ENCODE results near the gene SPR. TPM values are rescaled to one million over a fixed set of nuclear protein-coding genes. Genes with fewer than 3 reads are reported as not detected.

Gene SPR
- total and polyA plus RNA-seq, 2 experiments from 2014 or later: 13.2 to 21.7 TPM

GRCh38 chr2:72937356-72937669 lies 50.1 kb downstream of the SPR start:
- H3K27me3 ChIP-seq: peaks cover 98% of the 10 kb centered on the region
- no peak overlapping the region for H3K27ac ChIP-seq
- no peak for DNase-seq (ENCODE audit: low read depth in 1 of 2, low spot score in 1 of 2)
- no peak for TF ChIP-seq CTCF (IDR thresholded peaks at IDR 0.05; ENCODE audit: low read depth, low read length)
- H3K4me3 ChIP-seq: no peak overlapping the region
- no peaks in the 10 kb centered on the region for H3K4me1 ChIP-seq (ENCODE audit: low read depth)
- no peaks in the 10 kb centered on the region for H3K9me3 ChIP-seq (ENCODE audit: low read depth)
- H3K36me3 ChIP-seq: no peaks in the 10 kb centered on the region

GRCh38 chr2:72938455-72938854 lies 51.2 kb downstream of the SPR start:
- Histone ChIP-seq H3K9me3 (ENCODE audit: low read depth) (no peaks in the 10 kb centered on the region), H3K4me1 (ENCODE audit: low read depth) (no peaks in the 10 kb centered on the region), H3K36me3 (no peaks in the 10 kb centered on the region), H3K4me3 (no peak overlapping the region), H3K27me3 (peaks cover 96% of the 10 kb centered on the region), H3K27ac (no peak overlapping the region)
- no peak for DNase-seq (ENCODE audit: low read depth in 1 of 2, low spot score in 1 of 2)
- TF ChIP-seq CTCF (IDR thresholded peaks at IDR 0.05; ENCODE audit: low read depth, low read length): no peak

GRCh38 chr2:72940361-72940760 lies 53.2 kb downstream of the SPR start:
- H3K4me1 ChIP-seq (ENCODE audit: low read depth): no peaks in the 10 kb centered on the region
- no peaks in the 10 kb centered on the region for H3K36me3 ChIP-seq
- TF ChIP-seq CTCF (IDR thresholded peaks at IDR 0.05; ENCODE audit: low read depth, low read length): no peak
- H3K9me3 ChIP-seq (ENCODE audit: low read depth): no peaks in the 10 kb centered on the region
- peaks cover 96% of the 10 kb centered on the region for H3K27me3 ChIP-seq
- no peak overlapping the region for H3K27ac ChIP-seq
- H3K4me3 ChIP-seq: no peak overlapping the region
- DNase-seq (ENCODE audit: low read depth in 1 of 2, low spot score in 1 of 2): no peak

GRCh38 chr2:72940786-72941185 lies 53.6 kb downstream of the SPR start:
- peak in 1 of 2 donors; percentile 51 for DNase-seq (ENCODE audit: low read depth in 1 of 2, low spot score in 1 of 2)

More at GRCh38 chr2:72940786-72941185, 53.6 kb downstream of the SPR start:
- no peak for TF ChIP-seq CTCF (IDR thresholded peaks at IDR 0.05; ENCODE audit: low read depth, low read length)
- no peak overlapping the region for H3K4me3 ChIP-seq
- no peak overlapping the region for H3K27ac ChIP-seq
- peaks cover 95% of the 10 kb centered on the region for H3K27me3 ChIP-seq
- no peaks in the 10 kb centered on the region for H3K4me1 ChIP-seq (ENCODE audit: low read depth)
- H3K9me3 ChIP-seq (ENCODE audit: low read depth): no peaks in the 10 kb centered on the region
- H3K36me3 ChIP-seq: no peaks in the 10 kb centered on the region

Other genes starting within 250 kb of the SPR start
- 23.9 and 42.8 TPM in 2 replicates for gene EXOC6B, start 61.4 kb upstream of the SPR start, total RNA-seq
- 17.0 and 21.7 TPM in 2 replicates for gene EXOC6B, start 61.4 kb upstream of the SPR start, polyA plus RNA-seq
- gene EMX1, start 30.1 kb downstream of the SPR start, total RNA-seq: 0.24 TPM in 1 of 2 replicates, not detected in the other
- gene EMX1, start 30.1 kb downstream of the SPR start, polyA plus RNA-seq: not detected in 2 replicates
- 13.5 and 15.6 TPM in 2 replicates for gene SFXN5, start 184.3 kb downstream of the SPR start, total RNA-seq
- 7.0 and 11.4 TPM in 2 replicates for gene SFXN5, start 184.3 kb downstream of the SPR start, polyA plus RNA-seq
- 7.2 and 12.1 TPM in 2 replicates for gene RAB11FIP5, start 225.5 kb downstream of the SPR start, total RNA-seq
- 4.2 and 9.0 TPM in 2 replicates for gene RAB11FIP5, start 225.5 kb downstream of the SPR start, polyA plus RNA-seq

Measured in cardiac muscle cell (in vitro differentiated cells and primary cell).